Nephron (organoid): ENCODE measurements around the gene ADAMTSL5.
A peak's percentile ranks its signal among the peaks of the same experiment; 100 is the strongest.
"Not testable (repeated sequence)": the region's sequence is repeated elsewhere in the genome, so short reads cannot be mapped to it uniquely, and the experiment has no call there.

Source experiments
- H3K27ac Mint-ChIP-seq, 3 experiments: 2 replicates each; pipeline ENCODE4 v1.8.0; 2020; ENCODE audit warnings: mixed read lengths in 3 of 3, mild to moderate bottlenecking in 2 of 3, moderate library complexity in 1 of 3
- H3K27me3 Mint-ChIP-seq: 2 replicates; pipeline ENCODE4 v1.8.0; 2021; ENCODE audit warnings: low read depth, mild to moderate bottlenecking, moderate library complexity, mixed read lengths
- H3K36me3 Mint-ChIP-seq: 2 replicates; pipeline ENCODE4 v1.8.0; 2020; ENCODE audit warnings: low read depth, mixed read lengths
- H3K4me1 Mint-ChIP-seq: 2 replicates; pipeline ENCODE4 v1.8.0; 2020; ENCODE audit warnings: mixed read lengths
- H3K4me3 Mint-ChIP-seq, 3 experiments: 2 replicates each; pipeline ENCODE4 v1.8.0; 2020; ENCODE audit warnings: mild to moderate bottlenecking in 3 of 3, mixed read lengths in 3 of 3, moderate library complexity in 2 of 3
- H3K9me3 Mint-ChIP-seq: 2 replicates; pipeline ENCODE4 v1.8.0; 2020; ENCODE audit warnings: mixed read lengths
- CTCF ChIP-seq, 3 experiments: fragments of 200-600 bp; sonication (generic); IDR thresholded peaks; one replicate each; pipeline ENCODE4 v1.5.0; 2021; ENCODE audit warnings: antibody characterized with exemption in 3 of 3; ENCODE audit not compliant: unreplicated experiment in 3 of 3

Gene ADAMTSL5

GRCh38 chr19:1522838-1523237, 10.0 kb upstream of the ADAMTSL5 start:
- Mint-ChIP-seq H3K36me3 (no peaks in the 10 kb centered on the region), H3K4me1 (peaks cover 12% of the 10 kb centered on the region), H3K27ac (no peak overlapping the region), H3K4me3 (no peak overlapping the region), H3K27me3 (peaks cover 51% of the 10 kb centered on the region), H3K9me3 (no peaks in the 10 kb centered on the region)
- no peak for TF ChIP-seq CTCF (IDR thresholded peaks at IDR 0.05; ENCODE audit: unreplicated experiment in 3 of 3)

- peaks cover 49% of the 10 kb centered on the region for H3K27me3 Mint-ChIP-seq
- H3K4me3 Mint-ChIP-seq, result peak overlapping the region in 1 of 3 experiments; percentile 29
- no peaks in the 10 kb centered on the region for H3K36me3 Mint-ChIP-seq
- no peak for TF ChIP-seq CTCF (IDR thresholded peaks at IDR 0.05; ENCODE audit: unreplicated experiment in 3 of 3)
- no peaks in the 10 kb centered on the region for H3K9me3 Mint-ChIP-seq
- no peak overlapping the region for H3K27ac Mint-ChIP-seq
- H3K4me1 Mint-ChIP-seq, result peaks cover 12% of the 10 kb centered on the region
Measured at GRCh38 chr19:1522061-1522460, 9.2 kb upstream of the ADAMTSL5 start.

GRCh38 chr19:1521636-1522035, 8.8 kb upstream of the ADAMTSL5 start:
- H3K9me3 Mint-ChIP-seq, result no peaks in the 10 kb centered on the region
- no peaks in the 10 kb centered on the region for H3K36me3 Mint-ChIP-seq
- H3K27me3 Mint-ChIP-seq, result peaks cover 50% of the 10 kb centered on the region
- peaks cover 12% of the 10 kb centered on the region for H3K4me1 Mint-ChIP-seq
- TF ChIP-seq CTCF (IDR thresholded peaks at IDR 0.05; ENCODE audit: unreplicated experiment in 3 of 3), result no peak
- H3K4me3 Mint-ChIP-seq, result no peak overlapping the region
- H3K27ac Mint-ChIP-seq, result no peak overlapping the region

- Mint-ChIP-seq H3K4me3 (no peak overlapping the region), H3K27me3 (peaks cover 48% of the 10 kb centered on the region), H3K9me3 (peaks cover 3% of the 10 kb centered on the region), H3K27ac (no peak overlapping the region), H3K36me3 (no peaks in the 10 kb centered on the region), H3K4me1 (peaks cover 12% of the 10 kb centered on the region)
- TF ChIP-seq CTCF (IDR thresholded peaks at IDR 0.05; ENCODE audit: unreplicated experiment in 3 of 3), result no peak
Measured at GRCh38 chr19:1520203-1520780, 7.5 kb upstream of the ADAMTSL5 start.

- not testable (repeated sequence) for H3K4me3 Mint-ChIP-seq, H3K27ac Mint-ChIP-seq, H3K36me3 Mint-ChIP-seq, H3K9me3 Mint-ChIP-seq, H3K4me1 Mint-ChIP-seq
- peaks cover 46% of the 10 kb centered on the region for H3K27me3 Mint-ChIP-seq
Measured at GRCh38 chr19:1519802-1520201, 7.0 kb upstream of the ADAMTSL5 start.

- no peak for TF ChIP-seq CTCF (IDR thresholded peaks at IDR 0.05; ENCODE audit: unreplicated experiment in 3 of 3)
- Mint-ChIP-seq H3K36me3 (no peaks in the 10 kb centered on the region), H3K4me3 (no peak overlapping the region), H3K27ac (no peak overlapping the region), H3K27me3 (peaks cover 45% of the 10 kb centered on the region), H3K9me3 (peaks cover 3% of the 10 kb centered on the region), H3K4me1 (peaks cover 4% of the 10 kb centered on the region)
Measured at GRCh38 chr19:1518471-1518870, 5.7 kb upstream of the ADAMTSL5 start.
